Pulmonary artery endothelial cell (primary cell): ENCODE data around the gene ADAMTSL5. TPM values are rescaled to one million over a fixed set of nuclear protein-coding genes. Genes with fewer than 3 reads are reported as not detected.
"Not testable (repeated sequence)": the region's sequence is repeated elsewhere in the genome, so short reads cannot be mapped to it uniquely, and the experiment has no call there.

ENCODE experiments used
- DNase-seq: peaks from one replicate; pipeline ENCODE4 v3.0.0-alpha.2; 2011; ENCODE audit warnings: low read depth, low spot score
- total RNA-seq: library from RNA; depleted of rRNA; stranded (reverse); fragments of >200 nt; gene quantifications from 2 replicates; pipeline ENCODE4 v1.2.3, GENCODE V29; 2014

The ADAMTSL5 gene
- total RNA-seq, 1 donor from 2014 or later, result 0.07 TPM

GRCh38 chr19:1514295-1514661, 1.5 kb upstream of the ADAMTSL5 start:
- no peak for DNase-seq

GRCh38 chr19:1513499-1514294, 878 bp upstream of the ADAMTSL5 start:
- no peak for DNase-seq

GRCh38 chr19:1511318-1512317, 1.2 kb downstream of the ADAMTSL5 start:
- no peak for DNase-seq

GRCh38 chr19:1510807-1511206, 2.0 kb downstream of the ADAMTSL5 start:
- no peak for DNase-seq

GRCh38 chr19:1510442-1510806, 2.4 kb downstream of the ADAMTSL5 start:
- DNase-seq, result no peak

- no peak for DNase-seq
These were observed 3.0 kb downstream of the ADAMTSL5 start for GRCh38 chr19:1509602-1510441.

- no peak for DNase-seq
These were observed 4.3 kb downstream of the ADAMTSL5 start for GRCh38 chr19:1508507-1508856.

- DNase-seq, result peak; percentile 69
These were observed 4.9 kb downstream of the ADAMTSL5 start for GRCh38 chr19:1507763-1508506.

GRCh38 chr19:1507192-1507660, 5.6 kb downstream of the ADAMTSL5 start:
- DNase-seq, result no peak

- DNase-seq, result no peak
These were observed 6.6 kb downstream of the ADAMTSL5 start for GRCh38 chr19:1505991-1506881.

GRCh38 chr19:1505012-1505411, 7.8 kb downstream of the ADAMTSL5 start:
- no peak for DNase-seq

- DNase-seq, result no peak
These were observed 8.7 kb downstream of the ADAMTSL5 start for GRCh38 chr19:1503925-1504773.

GRCh38 chr19:1503089-1503924, 9.5 kb downstream of the ADAMTSL5 start:
- DNase-seq, result no peak

- no peak for DNase-seq
These were observed 10.3 kb downstream of the ADAMTSL5 start for GRCh38 chr19:1502433-1503088.

- no peak for DNase-seq
These were observed 11.6 kb downstream of the ADAMTSL5 start for GRCh38 chr19:1501200-1501595.

- DNase-seq, result not testable (repeated sequence)
These were observed 13.6 kb downstream of the ADAMTSL5 start for GRCh38 chr19:1499231-1499630.

GRCh38 chr19:1497578-1498235, 15.1 kb downstream of the ADAMTSL5 start:
- DNase-seq, result no peak
